ENCODE measurements around the gene CLSTN1. TPM values are rescaled to one million over a fixed set of nuclear protein-coding genes. Genes with fewer than 3 reads are reported as not detected.

Gene CLSTN1
- total RNA-seq, 1 experiment from 2014 or later = 106 TPM

Other genes with a start within 250 kb of the CLSTN1 start
- gene TMEM201, start 235.1 kb downstream of the CLSTN1 start, total RNA-seq (2022) = 9.2 and 11.1 TPM in 2 replicates
- 6.3 and 7.0 TPM in 2 replicates for gene PIK3CD, start 172.2 kb downstream of the CLSTN1 start, total RNA-seq (2022)
- gene CTNNBIP1, start 86.3 kb upstream of the CLSTN1 start, total RNA-seq (2022) = 31.3 and 31.4 TPM in 2 replicates
- 37.2 and 42.6 TPM in 2 replicates for gene LZIC, start 119.4 kb upstream of the CLSTN1 start, total RNA-seq (2022)
- gene NMNAT1, start 119.5 kb upstream of the CLSTN1 start, total RNA-seq (2022) = 10.4 and 14.0 TPM in 2 replicates
- gene RBP7, start 173.3 kb upstream of the CLSTN1 start, total RNA-seq (2022) = not detected in 2 replicates
- 31.2 and 43.1 TPM in 2 replicates for gene UBE4B, start 209.0 kb upstream of the CLSTN1 start, total RNA-seq (2022)

Measured in MCF 10A (cell line).